GM21576 (cell line): ENCODE results near the gene RRH.

ENCODE experiments used
- ATAC-seq: cut with Tn5 transposase; IDR thresholded peaks from one replicate; pipeline ENCODE4 v1.9.1; 2021; ENCODE audit warnings: mild to moderate bottlenecking, moderate library complexity; ENCODE audit not compliant: unreplicated experiment

The RRH gene

DNA sequence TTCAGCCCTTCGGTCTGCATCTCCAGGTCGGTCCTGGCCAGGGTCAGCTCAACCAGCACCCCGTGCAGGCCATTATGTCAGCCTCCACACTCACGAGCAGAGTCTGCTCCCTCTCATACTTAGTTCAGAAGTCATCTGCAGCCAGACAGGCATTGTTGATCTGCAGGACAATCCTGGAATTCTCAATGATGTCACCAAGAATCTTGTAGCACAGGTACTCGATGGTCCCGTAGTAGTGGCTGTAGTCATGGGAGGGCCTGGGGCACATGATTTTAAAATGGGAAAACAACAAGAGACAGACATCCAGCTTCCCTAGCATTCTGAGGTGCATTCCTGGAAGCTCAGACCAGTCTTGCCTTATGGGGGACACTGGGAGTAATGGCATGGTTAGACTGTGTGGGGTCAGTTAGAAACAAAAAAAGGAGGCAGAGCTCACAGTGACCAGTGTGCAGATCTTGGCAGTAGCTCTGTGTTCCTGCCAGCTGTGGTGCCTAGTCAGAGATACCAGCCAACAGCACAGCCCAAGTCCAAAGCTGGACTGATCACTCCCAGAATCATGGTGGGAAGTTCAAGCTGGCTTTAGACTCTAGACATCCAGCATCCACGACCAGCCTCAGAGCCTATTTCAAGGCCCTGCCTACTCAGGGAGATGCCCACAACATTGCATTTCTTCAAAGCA is 52.0 kb downstream of the RRH start:
- no peak for ATAC-seq

DNA sequence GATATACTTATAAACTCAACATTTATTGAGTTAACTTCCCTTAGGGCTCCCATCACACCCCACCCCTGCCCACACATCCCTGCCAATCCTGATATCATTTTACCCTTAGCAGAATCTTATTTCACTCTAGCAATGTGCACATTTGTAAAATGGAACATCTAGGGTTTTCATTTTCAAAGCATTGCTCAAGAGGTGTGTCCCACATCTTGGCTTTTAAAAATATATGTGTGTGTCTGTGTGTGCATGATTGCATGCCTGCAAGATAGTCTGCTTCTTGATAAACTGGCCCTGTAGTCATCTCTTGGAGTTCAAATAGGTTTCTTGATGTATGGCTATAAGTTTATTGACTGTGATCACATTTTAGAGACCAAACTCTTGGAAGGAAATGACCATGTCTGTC is 58.5 kb downstream of the RRH start:
- no peak for ATAC-seq

DNA sequence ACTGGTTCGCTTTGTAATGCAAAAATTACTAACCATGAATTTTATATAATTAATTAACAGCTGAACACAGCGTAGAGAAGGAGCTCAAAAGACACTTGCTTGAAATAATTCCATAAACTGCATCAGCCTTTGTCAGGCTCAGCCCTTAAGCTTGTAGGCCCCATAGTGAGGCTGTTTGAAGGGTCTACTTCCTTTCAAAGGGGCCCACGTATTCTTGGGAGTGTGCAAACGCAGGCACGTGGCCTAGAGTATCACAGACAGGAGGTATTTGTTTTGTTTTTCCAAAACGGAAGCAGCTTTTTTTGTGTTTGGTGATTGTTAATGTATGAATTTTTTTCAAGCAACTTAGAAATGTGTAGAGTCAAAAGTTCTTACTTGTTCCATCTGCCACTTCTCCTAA is 59.3 kb downstream of the RRH start:
- ATAC-seq = no peak

DNA sequence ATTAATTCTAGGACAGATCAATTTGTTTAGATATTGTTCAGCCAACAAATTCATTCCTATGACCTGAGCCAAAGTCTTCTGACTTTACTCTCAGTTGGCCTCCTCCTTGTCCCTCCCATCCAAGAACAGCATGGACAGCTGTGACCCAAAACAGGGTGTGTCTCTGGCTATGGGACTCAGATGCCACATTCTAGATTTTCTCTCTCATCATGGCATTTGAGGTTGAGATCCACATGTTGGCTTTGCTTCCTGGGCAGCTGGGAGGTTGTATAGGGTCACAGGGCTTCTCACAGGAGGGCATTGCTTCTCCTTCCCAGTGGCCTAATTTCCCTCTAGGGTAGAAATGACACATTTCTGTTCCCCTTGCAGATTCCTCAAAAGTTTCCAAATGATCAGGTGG is 62.3 kb downstream of the RRH start:
- no peak for ATAC-seq
